HCEC 1CT (cell line): ENCODE results near the gene MFSD12.

ENCODE experiments used
- DNase-seq: peaks from one replicate; pipeline ENCODE4 v3.0.0-alpha.2; 2017

Gene MFSD12

GRCh38 chr19:3505598-3506383 is 51.6 kb downstream of the MFSD12 start, which contains the start of gene FZR1:
TSS of gene FZR1 (plus strand) at chr19:3506311. CDS start at chr19:3522990, 16,679 bp downstream.
- DNase-seq: peak; percentile 96

DNA sequence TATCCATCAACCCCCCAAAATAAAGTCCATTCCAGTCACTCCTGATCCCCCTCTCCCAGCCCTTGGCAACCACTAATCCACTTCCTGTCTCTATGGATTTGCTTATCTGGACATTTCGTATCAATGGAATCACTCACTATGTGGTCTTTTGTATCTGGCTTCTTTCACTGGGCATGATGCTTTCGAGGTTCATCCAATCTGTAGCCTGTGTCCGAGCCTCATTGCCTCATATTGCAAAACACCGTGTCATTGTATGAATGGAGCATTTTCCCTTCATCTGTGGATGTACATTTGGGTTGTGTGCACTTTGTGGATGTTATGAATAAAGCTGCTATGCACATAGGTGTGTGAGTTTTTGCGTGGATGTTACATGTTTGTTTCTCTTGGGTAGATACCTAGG is 52.7 kb downstream of the MFSD12 start:
- no peak for DNase-seq

DNA sequence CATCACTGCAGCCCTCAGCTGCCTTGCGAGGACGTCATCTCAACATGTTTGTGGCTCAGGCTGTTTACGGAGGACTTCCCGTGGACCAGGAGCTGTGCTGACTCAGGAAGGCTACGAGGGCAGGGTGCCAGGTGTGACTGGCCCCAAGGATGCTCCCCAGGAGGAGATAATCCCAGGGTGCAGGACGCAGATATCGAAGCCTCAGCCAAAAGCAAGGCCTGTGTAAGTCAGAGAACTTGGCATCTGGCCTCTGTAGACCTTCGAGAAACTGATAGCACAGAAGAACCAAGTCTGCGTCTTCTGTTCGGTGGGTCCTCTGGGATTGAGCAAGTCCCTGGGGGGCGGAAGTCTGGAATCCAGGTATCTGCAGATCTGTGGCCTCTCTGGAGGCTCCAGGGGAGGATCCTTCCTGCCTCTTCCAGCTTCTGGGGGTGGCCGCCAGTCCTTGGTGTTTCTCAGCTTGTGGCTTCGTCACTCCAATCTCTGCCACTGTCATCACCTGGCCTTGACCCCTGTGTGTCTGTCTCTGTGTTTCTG is 54.3 kb downstream of the MFSD12 start:
- peak; percentile 49 for DNase-seq

DNA sequence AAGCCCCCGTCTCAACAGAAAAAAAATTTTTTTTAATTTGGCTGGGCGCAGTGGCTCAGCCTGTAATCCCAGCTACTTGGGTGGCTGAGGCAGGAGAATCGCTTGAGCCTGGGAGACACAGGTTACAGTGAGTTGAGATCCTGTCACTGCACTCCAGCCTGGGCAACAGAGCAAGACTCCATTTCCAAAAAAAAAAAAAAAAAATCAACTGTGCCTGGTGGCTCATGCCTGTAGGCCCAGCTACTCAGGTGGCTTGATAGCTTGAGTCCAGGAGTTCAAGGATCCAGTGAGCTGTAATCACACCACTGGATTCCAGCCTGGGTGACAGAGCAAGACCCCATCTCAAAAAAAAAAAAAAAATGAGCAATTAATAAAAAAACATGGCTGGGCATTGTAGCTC is 55.6 kb downstream of the MFSD12 start:
- DNase-seq: no peak

- DNase-seq: peak; percentile 94
Observed at GRCh38 chr19:3500429-3501101, 56.8 kb downstream of the MFSD12 start, which contains the start of gene DOHH. TSS of gene DOHH (minus strand) at chr19:3500674. CDS start at chr19:3496814, 3,860 bp downstream.

DNA sequence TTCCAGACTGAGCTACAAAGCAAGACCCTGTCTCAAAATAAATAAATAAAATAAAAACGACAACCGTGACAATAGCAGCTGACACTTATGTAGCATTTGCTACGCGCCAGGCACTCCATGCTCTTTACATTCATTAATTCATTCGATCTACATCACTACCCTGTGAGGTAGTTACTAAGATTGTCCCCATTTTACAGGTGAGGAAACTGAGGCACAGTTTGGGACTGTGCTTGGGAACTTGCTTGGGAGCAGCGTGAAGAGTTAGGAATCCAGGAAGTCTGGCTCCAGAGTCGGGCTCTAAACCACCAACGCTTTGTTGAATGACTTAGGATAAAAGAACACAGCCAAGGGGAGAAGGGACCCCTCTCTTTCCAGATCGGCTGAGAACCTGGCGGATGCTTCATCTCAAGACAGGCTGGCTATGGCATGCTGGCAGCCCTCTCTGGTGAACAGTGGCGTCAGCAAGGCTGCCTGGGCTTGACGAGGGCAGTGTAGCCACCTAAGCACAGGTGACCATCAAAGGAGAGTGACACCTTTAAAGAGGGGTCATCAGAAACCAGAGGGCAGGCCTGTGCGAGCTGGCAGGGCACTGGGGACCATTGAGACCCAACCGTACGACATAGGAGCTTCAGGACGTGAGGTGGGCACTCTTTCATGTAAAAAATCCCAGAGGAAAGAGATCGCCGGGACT is 57.5 kb downstream of the MFSD12 start:
- no peak for DNase-seq

DNA sequence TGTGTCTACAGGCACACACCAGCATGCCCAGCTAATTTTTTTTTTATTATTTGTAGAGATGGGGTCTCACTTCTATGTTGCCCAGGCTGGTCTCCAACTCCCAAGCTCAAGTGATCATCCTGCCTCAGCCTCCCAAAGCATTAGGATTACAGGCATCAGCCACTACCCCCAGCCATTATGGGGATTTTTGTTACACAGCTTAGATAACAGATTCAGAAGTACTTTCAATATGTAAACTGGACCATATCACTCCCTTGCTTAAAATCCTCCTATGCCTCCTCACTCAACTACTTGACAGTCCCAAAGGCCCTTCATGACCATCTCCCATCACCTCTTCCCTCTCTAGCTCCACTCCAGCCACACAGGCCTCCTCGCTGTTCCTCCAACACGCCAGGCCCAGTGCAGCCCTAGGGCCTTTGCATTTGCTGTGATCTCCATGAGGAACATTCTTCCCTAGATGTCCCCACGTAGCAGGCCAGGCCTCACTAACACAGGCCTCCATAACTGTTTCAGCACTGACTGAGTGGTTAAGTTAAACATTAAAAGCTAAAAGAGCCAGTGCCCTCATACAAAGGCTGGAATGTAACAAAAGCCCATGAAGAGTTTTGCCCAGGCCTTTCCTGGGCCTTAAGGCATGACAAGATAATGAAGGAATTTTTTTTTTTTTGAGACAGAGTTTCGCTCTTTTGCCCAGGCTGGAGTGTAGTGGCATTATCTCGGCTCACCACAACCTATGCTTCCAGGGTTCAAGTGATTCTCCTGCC is 59.4 kb downstream of the MFSD12 start:
- no peak for DNase-seq

DNA sequence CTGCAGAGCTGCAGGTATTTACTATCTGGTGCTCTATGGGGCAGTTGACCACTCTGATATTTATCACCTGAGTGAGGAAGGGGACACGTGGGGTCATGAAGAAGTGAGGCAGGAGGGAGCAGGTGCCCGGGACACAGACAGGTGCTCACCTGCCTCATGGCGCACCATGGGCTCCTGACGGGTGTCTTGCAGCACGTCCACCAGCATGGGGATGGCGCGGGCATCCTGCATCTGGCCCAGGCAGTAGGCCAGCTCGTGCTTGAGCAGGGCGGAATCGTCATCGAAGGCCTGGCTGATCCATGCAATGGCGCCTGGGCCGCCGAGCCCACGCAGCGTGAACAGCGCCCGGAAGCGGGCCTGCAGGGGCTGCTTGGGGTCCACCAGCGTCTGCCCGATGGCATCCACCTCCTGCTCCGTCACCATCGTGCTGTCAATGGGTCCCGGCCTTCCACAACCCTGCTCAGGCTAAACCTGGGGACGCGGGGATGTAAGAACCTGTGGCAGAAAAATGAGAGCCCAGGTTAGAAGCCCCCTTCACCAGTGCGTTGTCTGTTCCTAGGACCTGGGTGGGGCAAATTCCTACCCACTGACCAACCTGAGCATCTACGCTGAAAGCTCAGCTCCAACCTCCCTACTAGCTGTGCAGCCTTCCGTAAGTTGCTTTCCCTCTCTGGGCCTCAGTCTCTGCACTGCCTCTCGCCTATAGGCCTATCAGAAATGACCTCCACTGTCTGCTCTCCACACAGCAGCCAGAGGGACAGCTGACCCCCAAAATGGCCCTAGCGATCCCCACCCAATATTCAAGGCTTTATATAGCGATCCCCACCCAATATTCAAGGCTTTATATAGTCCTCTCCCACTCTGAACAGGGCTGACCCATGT is 60.8 kb downstream of the MFSD12 start:
- no peak for DNase-seq

DNA sequence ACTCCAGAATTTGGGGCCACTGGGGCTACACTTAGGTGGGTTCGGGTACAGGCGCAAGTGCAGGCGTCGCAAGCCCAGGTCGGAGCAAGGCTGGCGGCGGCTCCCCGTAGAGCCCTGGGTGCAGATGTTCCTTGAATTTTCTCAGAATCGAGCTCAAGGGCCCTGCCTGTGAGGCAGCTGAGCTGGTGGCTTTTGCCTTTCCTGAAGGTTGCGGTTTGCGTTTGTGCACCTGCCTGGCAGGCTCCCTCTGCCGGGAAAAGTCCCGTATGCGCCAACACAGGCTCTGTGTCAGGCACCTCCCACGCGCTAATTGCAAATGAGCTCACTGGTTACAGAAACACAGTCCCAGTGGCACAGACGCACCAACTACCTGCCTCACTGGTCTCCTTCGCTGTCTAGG is 62.8 kb downstream of the MFSD12 start:
- DNase-seq: no peak
